ENCODE measurements around the gene RRAGD. TPM values are rescaled to one million over a fixed set of nuclear protein-coding genes. Genes with fewer than 3 reads are reported as not detected.

The RRAGD gene
- total and polyA plus RNA-seq, 2 of the 8 experiments (the other 6 are each of a cell fraction or from before 2014, with no cell fraction given): 7.2 to 30.8 TPM

GRCh38 chr6:89411145-89412070 is 665 bp downstream of the RRAGD start (continued):
- TF ChIP-seq SIN3A (conservative IDR thresholded peaks at IDR 0.05 in 1 of 2, IDR thresholded peaks at IDR 0.05 in 1 of 2; ENCODE audit: low read depth in 1 of 2, low read length in 2 of 2) (peak in 1 of 2 experiments; percentile 13; a peak in 1 of 4 replicates), CTBP2 (IDR thresholded peaks at IDR 0.05; ENCODE audit: borderline replicate concordance, insufficient read depth, insufficient read length, low read length) (no peak), HDAC2 (IDR thresholded peaks at IDR 0.05; ENCODE audit: borderline replicate concordance in 1 of 2, low read depth in 2 of 2, low read length in 2 of 2) (0 out of 4 replicates have a peak, but pooled peaks of 1 of the 2 experiments have one; percentile 53), SUZ12 (IDR thresholded peaks at IDR 0.05; ENCODE audit: low read length) (peak; percentile 47; the same call in 1 of the 2 replicates), KDM4A (IDR thresholded peaks at IDR 0.05; ENCODE audit: low read depth, low read length, severe bottlenecking) (peak; percentile 82)
